GM23338 (cell line): ENCODE measurements around the gene TLE1. TPM values are rescaled to one million over a fixed set of nuclear protein-coding genes. Genes with fewer than 3 reads are reported as not detected.

Experiments used
- ATAC-seq: fragments of 200-7000 bp; cut with Tn5 transposase; 3 replicates; pipeline ENCODE4 v1.9.1; 2020
- DNase-seq: peaks from one replicate; pipeline ENCODE4 v3.0.0-alpha.2; 2015; ENCODE audit warnings: low spot score
- H2AFZ ChIP-seq: fragments of 200-600 bp; sonication (generic); 2 replicates; pipeline ENCODE4 v1.8.0; 2016; ENCODE audit warnings: antibody characterized with exemption, mild to moderate bottlenecking, moderate library complexity
- H3F3A ChIP-seq: fragments of 200-600 bp; sonication (generic); replicated peaks from 2 replicates; pipeline ENCODE4 v1.8.0; 2017; ENCODE audit warnings: antibody characterized with exemption, mixed run types, low read depth
- H3K27ac ChIP-seq: fragments of 200-600 bp; sonication (generic); 2 replicates; pipeline ENCODE4 v1.6.1; 2016; ENCODE audit warnings: low read depth
- H3K27me3 ChIP-seq: fragments of 200-600 bp; sonication (generic); 2 replicates; pipeline ENCODE4 v1.8.0; 2016; ENCODE audit warnings: mild to moderate bottlenecking, mixed run types, moderate library complexity; ENCODE audit not compliant: insufficient read depth
- H3K36me3 ChIP-seq: fragments of 200-600 bp; sonication (generic); 2 replicates; pipeline ENCODE4 v1.8.0; 2016; ENCODE audit warnings: mild to moderate bottlenecking; ENCODE audit not compliant: insufficient read depth
- H3K4me1 ChIP-seq: fragments of 200-600 bp; sonication (generic); 2 replicates; pipeline ENCODE4 v1.8.0; 2016; ENCODE audit warnings: mild to moderate bottlenecking, moderate library complexity; ENCODE audit not compliant: insufficient read depth
- H3K4me2 ChIP-seq: fragments of 200-600 bp; sonication (generic); 2 replicates; pipeline ENCODE4 v1.7.1; 2017; ENCODE audit warnings: mixed run types
- H3K4me3 ChIP-seq: fragments of 200-600 bp; sonication (generic); 2 replicates; pipeline ENCODE4 v1.6.1; 2016; ENCODE audit warnings: mixed run types
- H3K79me2 ChIP-seq: fragments of 200-600 bp; sonication (generic); replicated peaks from 2 replicates; pipeline ENCODE4 v1.8.0; 2017; ENCODE audit warnings: mild to moderate bottlenecking; ENCODE audit not compliant: insufficient read depth
- H3K9me2 ChIP-seq: fragments of 200-600 bp; sonication (generic); 2 replicates; pipeline ENCODE4 v1.8.0; 2017; ENCODE audit not compliant: insufficient read depth
- H4K20me1 ChIP-seq: fragments of 200-600 bp; sonication (generic); replicated peaks from 2 replicates; pipeline ENCODE4 v1.8.0; 2017; ENCODE audit warnings: mild to moderate bottlenecking; ENCODE audit not compliant: insufficient read depth
- H3K27ac Mint-ChIP-seq: 2 replicates; pipeline ENCODE4 v1.8.0; 2020; ENCODE audit warnings: inconsistent platforms, mild to moderate bottlenecking, moderate library complexity, mixed read lengths
- H3K27me3 Mint-ChIP-seq: 3 replicates; pipeline ENCODE4 v1.8.0; 2022; ENCODE audit warnings: low read depth, mild to moderate bottlenecking, moderate library complexity, mixed read lengths, inconsistent platforms; ENCODE audit not compliant: insufficient read depth, poor library complexity
- H3K36me3 Mint-ChIP-seq: 3 replicates; pipeline ENCODE4 v1.8.0; 2021; ENCODE audit warnings: low read depth, mild to moderate bottlenecking, inconsistent platforms, moderate library complexity, mixed read lengths
- H3K4me1 Mint-ChIP-seq: 3 replicates; pipeline ENCODE4 v1.8.0; 2020; ENCODE audit warnings: mild to moderate bottlenecking, inconsistent platforms, mixed read lengths
- H3K4me3 Mint-ChIP-seq: 3 replicates; pipeline ENCODE4 v1.8.0; 2021; ENCODE audit warnings: moderate library complexity, mild to moderate bottlenecking, inconsistent platforms, mixed read lengths
- H3K9me3 Mint-ChIP-seq: 3 replicates; pipeline ENCODE4 v1.8.0; 2020; ENCODE audit warnings: moderate library complexity, mild to moderate bottlenecking, inconsistent platforms, mixed read lengths
- CREB1 ChIP-seq: fragments of 250-450 bp; sonication (Bioruptor Pico); IDR thresholded peaks from 2 replicates; pipeline ENCODE4 v1.5.0; 2020; ENCODE audit warnings: low read depth, mild to moderate bottlenecking, moderate library complexity
- EZH2 ChIP-seq: fragments of 200-600 bp; sonication (generic); IDR thresholded peaks from one replicate; pipeline ENCODE4 v1.8.0; 2017; ENCODE audit warnings: antibody characterized with exemption, mild to moderate bottlenecking, low read depth; ENCODE audit not compliant: unreplicated experiment
- EZH2phosphoT487 ChIP-seq: fragments of 200-600 bp; sonication (generic); IDR thresholded peaks from one replicate; pipeline ENCODE4 v1.8.1; 2018; ENCODE audit warnings: antibody characterized with exemption; ENCODE audit not compliant: unreplicated experiment
- JUNB ChIP-seq: IDR thresholded peaks from one replicate; pipeline ENCODE4 v1.6.1; 2016; ENCODE audit warnings: antibody characterized with exemption; ENCODE audit not compliant: unreplicated experiment
- NANOG ChIP-seq: IDR thresholded peaks from 2 replicates; pipeline ENCODE4 v1.6.1; 2016; ENCODE audit warnings: antibody characterized with exemption, borderline replicate concordance
- POLR2AphosphoS5 ChIP-seq: IDR thresholded peaks from 2 replicates; pipeline ENCODE4 v1.6.1; 2016; ENCODE audit warnings: antibody characterized with exemption, low read depth
- STAT1 ChIP-seq: IDR thresholded peaks from one replicate; pipeline ENCODE4 v1.6.1; 2016; ENCODE audit warnings: antibody characterized with exemption; ENCODE audit not compliant: unreplicated experiment
- ZNF114 ChIP-seq: fragments of 250-450 bp; sonication (Bioruptor Pico); IDR thresholded peaks from 2 replicates; pipeline ENCODE4 v1.5.0; 2020; ENCODE audit warnings: mild to moderate bottlenecking, moderate library complexity
- ZNF331 ChIP-seq: fragments of 250-450 bp; sonication (Bioruptor Pico); IDR thresholded peaks from 2 replicates; pipeline ENCODE4 v1.5.0; 2020; ENCODE audit warnings: low read depth, mild to moderate bottlenecking, moderate library complexity
- polyA plus RNA-seq: library from polyadenylated mRNA; unstranded; fragments of >200 nt; fragmentation: Nextera tagmentation; extraction: Ambion mirVana; gene quantifications from 2 replicates; pipeline ENCODE4 v1.2.1, GENCODE V29; 2016
- total RNA-seq: library from RNA; depleted of rRNA; stranded (reverse); fragments of >200 nt; shearing (Covaris generic); gene quantifications from 2 replicates; pipeline ENCODE4 v1.2.3, GENCODE V29; 2014
- TF ChIP-seq, protein P1 (sequence below), 2 experiments: fragments of 200-600 bp in 1 of 2; sonication (generic) in 1 of 2; conservative IDR thresholded peaks; 2 replicates each; pipeline versions ENCODE4 v1.5.1 to v1.6.1; 2016 to 2017; ENCODE audit warnings: antibody characterized with exemption in 2 of 2, low read depth in 2 of 2, mild to moderate bottlenecking in 2 of 2, moderate library complexity in 1 of 2
- TF ChIP-seq, protein P2 (sequence below): IDR thresholded peaks from 2 replicates; pipeline ENCODE4 v1.6.1; 2016; ENCODE audit warnings: antibody characterized with exemption
- TF ChIP-seq, protein P3 (sequence below): IDR thresholded peaks from one replicate; pipeline ENCODE4 v1.6.1; 2018; ENCODE audit warnings: antibody characterized with exemption; ENCODE audit not compliant: unreplicated experiment

The TLE1 gene
- total and polyA plus RNA-seq, 2 experiments from 2014 or later = 58.1 to 132 TPM

DNA sequence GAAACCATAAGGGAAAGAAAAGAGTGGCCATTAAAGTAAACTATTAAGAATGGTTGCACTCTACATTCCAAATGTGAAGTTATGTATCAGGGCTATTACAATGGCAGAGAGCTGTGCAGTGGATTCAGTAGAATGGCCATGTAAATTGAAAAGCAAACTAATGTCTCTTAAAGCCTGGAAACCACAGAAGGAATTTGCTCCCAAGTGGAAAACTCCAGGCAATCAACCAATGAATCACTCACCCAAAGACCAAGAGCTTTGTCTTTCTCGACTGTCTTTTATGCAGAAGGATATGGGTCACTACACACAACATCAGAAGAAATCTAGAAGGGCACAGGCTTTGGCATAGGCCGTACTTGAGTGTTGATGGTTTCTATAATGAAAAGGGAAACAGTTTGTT lies 114.9 kb downstream of the TLE1 start (continued):
- TF ChIP-seq POLR2AphosphoS5 (no peak), ZNF114 (CRISPR knock-in tag) (no peak), JUNB (no peak)
- TF ChIP-seq, protein P1, sequence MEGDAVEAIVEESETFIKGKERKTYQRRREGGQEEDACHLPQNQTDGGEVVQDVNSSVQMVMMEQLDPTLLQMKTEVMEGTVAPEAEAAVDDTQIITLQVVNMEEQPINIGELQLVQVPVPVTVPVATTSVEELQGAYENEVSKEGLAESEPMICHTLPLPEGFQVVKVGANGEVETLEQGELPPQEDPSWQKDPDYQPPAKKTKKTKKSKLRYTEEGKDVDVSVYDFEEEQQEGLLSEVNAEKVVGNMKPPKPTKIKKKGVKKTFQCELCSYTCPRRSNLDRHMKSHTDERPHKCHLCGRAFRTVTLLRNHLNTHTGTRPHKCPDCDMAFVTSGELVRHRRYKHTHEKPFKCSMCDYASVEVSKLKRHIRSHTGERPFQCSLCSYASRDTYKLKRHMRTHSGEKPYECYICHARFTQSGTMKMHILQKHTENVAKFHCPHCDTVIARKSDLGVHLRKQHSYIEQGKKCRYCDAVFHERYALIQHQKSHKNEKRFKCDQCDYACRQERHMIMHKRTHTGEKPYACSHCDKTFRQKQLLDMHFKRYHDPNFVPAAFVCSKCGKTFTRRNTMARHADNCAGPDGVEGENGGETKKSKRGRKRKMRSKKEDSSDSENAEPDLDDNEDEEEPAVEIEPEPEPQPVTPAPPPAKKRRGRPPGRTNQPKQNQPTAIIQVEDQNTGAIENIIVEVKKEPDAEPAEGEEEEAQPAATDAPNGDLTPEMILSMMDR (conservative IDR thresholded peaks at IDR 0.05; ENCODE audit: low read depth in 2 of 2) = no peak

DNA sequence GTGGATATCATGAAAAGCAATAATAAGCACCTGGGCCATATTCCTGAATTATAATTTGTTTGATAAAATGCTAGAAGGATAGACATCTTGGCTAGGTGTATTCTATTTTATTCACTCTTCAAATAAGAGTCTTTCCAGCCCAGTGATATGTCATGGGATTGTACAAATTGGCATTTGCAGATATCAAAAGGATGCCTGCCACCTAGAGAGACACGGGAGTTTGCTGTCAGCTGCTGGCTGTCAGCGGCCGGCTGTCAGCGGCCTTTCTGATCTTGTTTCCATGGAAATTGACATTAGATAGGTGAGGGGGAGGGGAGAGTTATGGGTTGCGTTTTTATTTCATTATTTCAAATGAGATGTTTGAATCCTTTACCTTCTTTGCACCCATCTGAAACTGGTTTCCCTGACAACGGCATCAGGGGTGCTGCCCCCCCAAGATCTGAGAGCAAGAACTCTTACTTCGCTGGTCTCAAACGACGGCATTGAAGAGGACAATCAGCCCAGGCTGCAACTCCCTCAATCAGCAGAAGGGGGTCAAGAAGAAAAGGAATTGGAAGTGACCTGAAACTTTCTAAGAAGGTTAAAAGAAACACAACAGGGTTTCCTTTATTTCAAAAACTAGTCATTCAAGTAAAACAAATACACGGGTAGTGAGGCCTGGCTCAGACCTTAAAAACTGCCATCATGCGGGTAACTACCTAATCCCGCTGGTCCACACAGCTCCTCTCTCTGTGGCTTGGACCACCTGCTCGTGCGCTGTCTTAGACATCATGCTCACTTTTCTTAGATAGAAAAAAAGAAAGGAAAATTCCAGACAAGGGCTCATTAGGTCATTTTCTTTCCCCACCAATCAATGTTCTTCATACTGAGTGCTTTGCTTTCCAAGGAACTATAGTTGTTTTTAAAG lies 115.7 kb downstream of the TLE1 start:
- peaks cover 3% of the 10 kb centered on the region; the same call in 2 of the 3 replicates for H3K36me3 Mint-ChIP-seq
- Histone ChIP-seq H3K27ac (peak overlapping the region; percentile 51), H3K79me2 (no peaks in the 10 kb centered on the region), H3K4me2 (no peak overlapping the region; the same call in 1 of the 2 replicates), H2AFZ (no peak overlapping the region), H3K4me1 (peaks cover 10% of the 10 kb centered on the region), H3K27me3 (no peaks in the 10 kb centered on the region), H3F3A (no peaks in the 10 kb centered on the region), H3K4me3 (no peak overlapping the region), H4K20me1 (no peaks in the 10 kb centered on the region), H3K9me2 (no peaks in the 10 kb centered on the region), H3K36me3 (no peaks in the 10 kb centered on the region)
- H3K27me3 Mint-ChIP-seq = peaks cover 7% of the 10 kb centered on the region
- ATAC-seq (peak; percentile 79), DNase-seq (peak; percentile 57)
- peaks cover 26% of the 10 kb centered on the region for H3K4me1 Mint-ChIP-seq
- H3K9me3 Mint-ChIP-seq = no peaks in the 10 kb centered on the region
- TF ChIP-seq, protein P1 (conservative IDR thresholded peaks at IDR 0.05; ENCODE audit: low read depth in 2 of 2) = peak; percentile 35; a peak in 3 of 4 replicates
- TF ChIP-seq STAT1 = no peak
- H3K4me3 Mint-ChIP-seq = no peak overlapping the region
- H3K27ac Mint-ChIP-seq = no peak overlapping the region

DNA sequence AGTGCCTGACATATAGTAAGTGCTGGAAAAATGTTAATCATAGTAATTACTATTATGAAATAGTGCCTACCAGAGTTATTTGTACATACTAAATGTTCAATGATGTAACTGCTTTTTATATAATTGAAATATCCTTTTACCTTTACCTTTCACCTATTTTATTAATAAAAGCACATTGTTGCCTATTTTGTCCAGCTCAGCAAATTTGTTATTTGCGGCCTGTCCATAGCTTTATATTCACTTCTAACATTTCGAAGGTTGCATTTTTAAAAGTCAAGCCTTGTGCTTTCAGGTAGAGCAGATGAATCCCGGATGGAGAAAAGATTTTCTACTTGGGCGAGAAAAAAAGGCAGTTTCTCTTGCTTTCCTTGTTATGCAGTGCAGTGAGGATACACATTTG lies 119.3 kb downstream of the TLE1 start:
- H3K27me3 ChIP-seq = no peaks in the 10 kb centered on the region
- peaks cover 1% of the 10 kb centered on the region for H3K27me3 Mint-ChIP-seq
- no peak for ATAC-seq
- TF ChIP-seq CREB1 (no peak), STAT1 (no peak), EZH2 (no peak), NANOG (no peak), ZNF114 (CRISPR knock-in tag) (no peak), POLR2AphosphoS5 (no peak), ZNF331 (CRISPR knock-in tag) (no peak), JUNB (no peak), EZH2phosphoT487 (no peak)
- TF ChIP-seq, protein P2, sequence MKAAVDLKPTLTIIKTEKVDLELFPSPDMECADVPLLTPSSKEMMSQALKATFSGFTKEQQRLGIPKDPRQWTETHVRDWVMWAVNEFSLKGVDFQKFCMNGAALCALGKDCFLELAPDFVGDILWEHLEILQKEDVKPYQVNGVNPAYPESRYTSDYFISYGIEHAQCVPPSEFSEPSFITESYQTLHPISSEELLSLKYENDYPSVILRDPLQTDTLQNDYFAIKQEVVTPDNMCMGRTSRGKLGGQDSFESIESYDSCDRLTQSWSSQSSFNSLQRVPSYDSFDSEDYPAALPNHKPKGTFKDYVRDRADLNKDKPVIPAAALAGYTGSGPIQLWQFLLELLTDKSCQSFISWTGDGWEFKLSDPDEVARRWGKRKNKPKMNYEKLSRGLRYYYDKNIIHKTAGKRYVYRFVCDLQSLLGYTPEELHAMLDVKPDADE = no peak
- TF ChIP-seq, protein P3, sequence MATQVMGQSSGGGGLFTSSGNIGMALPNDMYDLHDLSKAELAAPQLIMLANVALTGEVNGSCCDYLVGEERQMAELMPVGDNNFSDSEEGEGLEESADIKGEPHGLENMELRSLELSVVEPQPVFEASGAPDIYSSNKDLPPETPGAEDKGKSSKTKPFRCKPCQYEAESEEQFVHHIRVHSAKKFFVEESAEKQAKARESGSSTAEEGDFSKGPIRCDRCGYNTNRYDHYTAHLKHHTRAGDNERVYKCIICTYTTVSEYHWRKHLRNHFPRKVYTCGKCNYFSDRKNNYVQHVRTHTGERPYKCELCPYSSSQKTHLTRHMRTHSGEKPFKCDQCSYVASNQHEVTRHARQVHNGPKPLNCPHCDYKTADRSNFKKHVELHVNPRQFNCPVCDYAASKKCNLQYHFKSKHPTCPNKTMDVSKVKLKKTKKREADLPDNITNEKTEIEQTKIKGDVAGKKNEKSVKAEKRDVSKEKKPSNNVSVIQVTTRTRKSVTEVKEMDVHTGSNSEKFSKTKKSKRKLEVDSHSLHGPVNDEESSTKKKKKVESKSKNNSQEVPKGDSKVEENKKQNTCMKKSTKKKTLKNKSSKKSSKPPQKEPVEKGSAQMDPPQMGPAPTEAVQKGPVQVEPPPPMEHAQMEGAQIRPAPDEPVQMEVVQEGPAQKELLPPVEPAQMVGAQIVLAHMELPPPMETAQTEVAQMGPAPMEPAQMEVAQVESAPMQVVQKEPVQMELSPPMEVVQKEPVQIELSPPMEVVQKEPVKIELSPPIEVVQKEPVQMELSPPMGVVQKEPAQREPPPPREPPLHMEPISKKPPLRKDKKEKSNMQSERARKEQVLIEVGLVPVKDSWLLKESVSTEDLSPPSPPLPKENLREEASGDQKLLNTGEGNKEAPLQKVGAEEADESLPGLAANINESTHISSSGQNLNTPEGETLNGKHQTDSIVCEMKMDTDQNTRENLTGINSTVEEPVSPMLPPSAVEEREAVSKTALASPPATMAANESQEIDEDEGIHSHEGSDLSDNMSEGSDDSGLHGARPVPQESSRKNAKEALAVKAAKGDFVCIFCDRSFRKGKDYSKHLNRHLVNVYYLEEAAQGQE = no peak

More for the DNA sequence above, 119.3 kb downstream of the TLE1 start:
- no peaks in the 10 kb centered on the region for H3K36me3 ChIP-seq
- H3K27ac ChIP-seq = no peak overlapping the region
- no peaks in the 10 kb centered on the region for H3K36me3 Mint-ChIP-seq
- H3K9me2 ChIP-seq = peaks cover 6% of the 10 kb centered on the region; the same call in 1 of the 2 replicates
- H3F3A ChIP-seq = no peaks in the 10 kb centered on the region
- no peak overlapping the region for H2AFZ ChIP-seq
- no peak for DNase-seq
- H3K4me1 Mint-ChIP-seq = peaks cover 26% of the 10 kb centered on the region
- no peaks in the 10 kb centered on the region for H3K79me2 ChIP-seq
- H3K4me3 ChIP-seq = no peak overlapping the region
- H3K4me1 ChIP-seq = peaks cover 19% of the 10 kb centered on the region
- H3K27ac Mint-ChIP-seq = no peak overlapping the region
- no peaks in the 10 kb centered on the region for H4K20me1 ChIP-seq
- no peak overlapping the region for H3K4me2 ChIP-seq
- H3K4me3 Mint-ChIP-seq = no peak overlapping the region
- H3K9me3 Mint-ChIP-seq = no peaks in the 10 kb centered on the region
